22Rv1 (cell line): ENCODE measurements around the gene SMARCE1.

Experiments used
- H3K27ac ChIP-seq: fragments of 450-650 bp; 2 replicates; pipeline ENCODE4 v1.5.1; 2017
- CTCF ChIP-seq: fragments of 450-650 bp; IDR thresholded peaks from 2 replicates; pipeline ENCODE4 v1.5.1; 2017; ENCODE audit warnings: mild to moderate bottlenecking
- ZFX ChIP-seq: fragments of 450-650 bp; IDR thresholded peaks from 2 replicates; pipeline ENCODE4 v1.6.1; 2017; ENCODE audit warnings: antibody characterized with exemption, borderline replicate concordance

Gene SMARCE1

GRCh38 chr17:40615841-40616476 lies 31.7 kb downstream of the SMARCE1 start:
- TF ChIP-seq ZFX (no peak), CTCF (peak; percentile 50)

GRCh38 chr17:40615068-40615840 lies 32.4 kb downstream of the SMARCE1 start:
- no peak overlapping the region for H3K27ac ChIP-seq
- TF ChIP-seq ZFX (no peak), CTCF (peak; percentile 76)

More at GRCh38 chr17:40615841-40616476, 31.7 kb downstream of the SMARCE1 start:
- H3K27ac ChIP-seq = no peak overlapping the region

- no peak for TF ChIP-seq CTCF
- no peak overlapping the region for H3K27ac ChIP-seq
These were observed 33.1 kb downstream of the SMARCE1 start for GRCh38 chr17:40614431-40615067.

GRCh38 chr17:40613467-40614154 lies 34.0 kb downstream of the SMARCE1 start:
- TF ChIP-seq ZFX = no peak
- TF ChIP-seq CTCF = no peak
- H3K27ac ChIP-seq = no peak overlapping the region

GRCh38 chr17:40612599-40613244 lies 34.9 kb downstream of the SMARCE1 start:
- TF ChIP-seq ZFX = no peak
- no peak for TF ChIP-seq CTCF
- no peak overlapping the region for H3K27ac ChIP-seq

GRCh38 chr17:40611840-40612474 lies 35.7 kb downstream of the SMARCE1 start:
- TF ChIP-seq ZFX (no peak), CTCF (no peak)
- no peak overlapping the region for H3K27ac ChIP-seq
